NOMO-1 treated with DMSO at 0.1 percent for 48 hours (cell line): Measurements from ENCODE around the gene PDZD2.
"Not testable (repeated sequence)": the region's sequence is repeated elsewhere in the genome, so short reads cannot be mapped to it uniquely, and the experiment has no call there.

Source experiments
- DNase-seq: peaks from one replicate; lab custom pipeline; 2025; ENCODE audit not compliant: unreplicated experiment; lab: John Stamatoyannopoulos, UW

The PDZD2 gene

GRCh38 chr5:31996909-31997308, 358.0 kb downstream of the PDZD2 start:
- DNase-seq, result no peak

GRCh38 chr5:31999470-31999869, 360.5 kb downstream of the PDZD2 start:
- no peak for DNase-seq

- no peak for DNase-seq
These were observed 361.8 kb downstream of the PDZD2 start for GRCh38 chr5:32000731-32001130.

- DNase-seq, result no peak
These were observed 362.4 kb downstream of the PDZD2 start for GRCh38 chr5:32001284-32001683.

GRCh38 chr5:32001707-32002106, 362.8 kb downstream of the PDZD2 start:
- DNase-seq, result no peak

- no peak for DNase-seq
These were observed 363.8 kb downstream of the PDZD2 start for GRCh38 chr5:32002755-32003154.

GRCh38 chr5:32003981-32004380, 365.1 kb downstream of the PDZD2 start:
- no peak for DNase-seq

GRCh38 chr5:32004404-32004803, 365.5 kb downstream of the PDZD2 start:
- no peak for DNase-seq

- DNase-seq, result no peak
These were observed 369.8 kb downstream of the PDZD2 start for GRCh38 chr5:32008746-32009145.

GRCh38 chr5:32013658-32014057, 374.7 kb downstream of the PDZD2 start:
- no peak for DNase-seq

GRCh38 chr5:32014096-32014745, 375.3 kb downstream of the PDZD2 start:
- peak; percentile 33 for DNase-seq

GRCh38 chr5:32015262-32015661, 376.3 kb downstream of the PDZD2 start:
- not testable (repeated sequence) for DNase-seq

- no peak for DNase-seq
These were observed 378.9 kb downstream of the PDZD2 start for GRCh38 chr5:32017692-32018367.

- no peak for DNase-seq
These were observed 379.8 kb downstream of the PDZD2 start for GRCh38 chr5:32018476-32019436.

- DNase-seq, result peak; percentile 88
These were observed 381.3 kb downstream of the PDZD2 start for GRCh38 chr5:32020271-32020670.

- DNase-seq, result no peak
These were observed 382.0 kb downstream of the PDZD2 start for GRCh38 chr5:32020946-32021345.

GRCh38 chr5:32021771-32022170, 382.8 kb downstream of the PDZD2 start:
- DNase-seq, result no peak

- DNase-seq, result no peak
These were observed 383.7 kb downstream of the PDZD2 start for GRCh38 chr5:32022638-32023037.

- DNase-seq, result no peak
These were observed 384.9 kb downstream of the PDZD2 start for GRCh38 chr5:32023816-32024215.

GRCh38 chr5:32024751-32025150, 385.8 kb downstream of the PDZD2 start:
- no peak for DNase-seq

GRCh38 chr5:32027093-32027716, 388.3 kb downstream of the PDZD2 start:
- DNase-seq, result no peak
